Prostate gland (tissue), 2 donors: ENCODE results near the gene FAM151A. TPM values are rescaled to one million over a fixed set of nuclear protein-coding genes. Genes with fewer than 3 reads are reported as not detected.
"Not testable (repeated sequence)": the region's sequence is repeated elsewhere in the genome, so short reads cannot be mapped to it uniquely, and the experiment has no call there.

Experiments used
- DNase-seq: peaks from one replicate; pipeline ENCODE4 v3.0.0-alpha.2; 2019; ENCODE audit warnings: low spot score
- H3K27ac ChIP-seq, 2 donors: fragments of 200-600 bp; sonication (generic); 2 replicates each; pipeline ENCODE4 v1.5.1; 2017 to 2019
- H3K27me3 ChIP-seq: fragments of 200-600 bp; sonication (generic); replicated peaks from 2 replicates; pipeline ENCODE4 v1.5.1; 2019; ENCODE audit not compliant: insufficient read depth
- H3K36me3 ChIP-seq, 2 donors: fragments of 200-600 bp; sonication (generic); 1 replicate in 1 of 2; 2 replicates in 1 of 2; pipeline versions ENCODE4 v1.5.1 to v1.8.1; 2017 to 2019
- H3K4me1 ChIP-seq: fragments of 200-600 bp; sonication (generic); replicated peaks from 2 replicates; pipeline ENCODE4 v1.5.1; 2019
- H3K4me3 ChIP-seq, 2 donors: fragments of 200-600 bp; sonication (generic); 2 replicates each; pipeline ENCODE4 v1.5.1; 2017 to 2019
- H3K9me3 ChIP-seq: fragments of 200-600 bp; sonication (generic); 2 replicates; pipeline ENCODE4 v1.5.1; 2017
- POLR2A ChIP-seq: fragments of 450-650 bp; IDR thresholded peaks from one replicate; pipeline ENCODE4 v1.6.1; 2016; ENCODE audit warnings: antibody characterized with exemption, mild to moderate bottlenecking
- POLR2AphosphoS5 ChIP-seq: sonication (generic); formaldehyde crosslinking; IDR thresholded peaks from one replicate; pipeline ENCODE4 v1.6.1; 2017; ENCODE audit warnings: antibody characterized with exemption
- WGBS: methylation state at CpG from one replicate; pipeline ENCODE4 v1.1.5; 2018; 5-methylcytosine and 5-hydroxymethylcytosine counted together
- intact Hi-C: fragments of 100-400 bp; cut with DNase I; formaldehyde crosslinking; loops from one replicate; pipeline ENCODE4 v1.14.2; 2022
- total RNA-seq, 2 donors: library from RNA; depleted of rRNA; stranded (reverse); fragments of >200 nt; gene quantifications; one replicate each; pipeline ENCODE4 v1.1.0, GENCODE V29; 2016
- TF ChIP-seq, protein P1 (sequence below), 4 experiments: fragments of 200-600 bp in 2 of 4; fragments of 450-650 bp in 2 of 4; sonication (generic) in 2 of 4; IDR thresholded peaks; 1 replicate in 3 of 4; 2 replicates in 1 of 4; pipeline ENCODE4 v1.5.1; 2016 to 2019; ENCODE audit warnings: antibody characterized with exemption in 4 of 4, mild to moderate bottlenecking in 2 of 4, moderate library complexity in 2 of 4

The FAM151A gene
- total RNA-seq, 2 donors from 2014 or later: not detected

DNA sequence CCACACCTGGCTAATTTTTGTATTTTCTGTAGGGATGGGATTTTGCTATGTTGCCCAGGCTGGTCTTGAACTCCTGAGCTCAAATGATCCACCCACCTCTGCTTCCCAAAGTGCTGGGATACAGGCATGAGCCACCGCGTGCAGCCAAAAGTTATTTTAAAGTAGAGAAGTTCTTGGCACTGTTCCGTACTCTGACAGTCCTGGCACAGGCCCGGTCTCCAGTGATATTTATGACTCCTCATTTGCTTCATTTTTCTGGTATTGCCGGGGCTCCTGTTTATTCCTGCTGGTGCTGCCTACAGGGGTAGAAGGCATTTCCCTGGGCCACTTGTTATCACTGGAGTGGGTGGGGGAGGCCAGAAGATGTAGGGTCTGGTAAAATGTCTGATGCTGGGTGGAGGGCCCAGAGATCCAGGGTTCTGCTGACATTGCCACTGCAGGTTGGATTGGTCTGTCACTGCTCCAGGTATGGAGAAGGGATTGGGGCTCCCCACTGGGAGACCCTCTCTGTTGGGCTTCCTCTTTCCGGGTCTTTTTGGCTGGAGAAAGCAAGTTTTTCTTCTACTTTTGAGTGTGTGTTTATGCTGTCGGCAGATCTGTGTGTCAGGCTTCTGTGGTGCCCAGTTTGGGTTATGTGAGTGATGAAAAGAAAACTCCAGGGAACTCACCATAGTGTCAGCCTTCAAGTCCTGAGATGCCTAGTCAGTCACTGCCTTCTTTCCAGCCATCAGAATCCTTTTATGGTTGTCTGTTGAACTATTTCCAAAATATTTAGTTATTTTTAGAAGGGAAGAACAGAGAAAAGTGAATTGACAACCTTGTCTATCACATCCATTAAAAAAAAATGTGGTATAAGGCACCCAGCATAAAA lies 22.7 kb upstream of the FAM151A start:
- DNase-seq: peak; percentile 8
- TF ChIP-seq, protein P1, sequence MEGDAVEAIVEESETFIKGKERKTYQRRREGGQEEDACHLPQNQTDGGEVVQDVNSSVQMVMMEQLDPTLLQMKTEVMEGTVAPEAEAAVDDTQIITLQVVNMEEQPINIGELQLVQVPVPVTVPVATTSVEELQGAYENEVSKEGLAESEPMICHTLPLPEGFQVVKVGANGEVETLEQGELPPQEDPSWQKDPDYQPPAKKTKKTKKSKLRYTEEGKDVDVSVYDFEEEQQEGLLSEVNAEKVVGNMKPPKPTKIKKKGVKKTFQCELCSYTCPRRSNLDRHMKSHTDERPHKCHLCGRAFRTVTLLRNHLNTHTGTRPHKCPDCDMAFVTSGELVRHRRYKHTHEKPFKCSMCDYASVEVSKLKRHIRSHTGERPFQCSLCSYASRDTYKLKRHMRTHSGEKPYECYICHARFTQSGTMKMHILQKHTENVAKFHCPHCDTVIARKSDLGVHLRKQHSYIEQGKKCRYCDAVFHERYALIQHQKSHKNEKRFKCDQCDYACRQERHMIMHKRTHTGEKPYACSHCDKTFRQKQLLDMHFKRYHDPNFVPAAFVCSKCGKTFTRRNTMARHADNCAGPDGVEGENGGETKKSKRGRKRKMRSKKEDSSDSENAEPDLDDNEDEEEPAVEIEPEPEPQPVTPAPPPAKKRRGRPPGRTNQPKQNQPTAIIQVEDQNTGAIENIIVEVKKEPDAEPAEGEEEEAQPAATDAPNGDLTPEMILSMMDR (IDR thresholded peaks at IDR 0.05): no peak
- TF ChIP-seq POLR2AphosphoS5: peak; percentile 26
- TF ChIP-seq POLR2A: no peak
- intact Hi-C loops: loop anchor here (10.0 kb wide), 1 partner anchor 101 kb away; the partner anchor contains the start of gene ACOT11
- Histone ChIP-seq H3K4me3 (no peak overlapping the region), H3K27ac (no peak overlapping the region), H3K36me3 (no peaks in the 10 kb centered on the region), H3K9me3 (no peaks in the 10 kb centered on the region), H3K27me3 (no peaks in the 10 kb centered on the region), H3K4me1 (no peaks in the 10 kb centered on the region)
- WGBS: 26% methylated on average over 7 of the region's 7 CpGs

DNA sequence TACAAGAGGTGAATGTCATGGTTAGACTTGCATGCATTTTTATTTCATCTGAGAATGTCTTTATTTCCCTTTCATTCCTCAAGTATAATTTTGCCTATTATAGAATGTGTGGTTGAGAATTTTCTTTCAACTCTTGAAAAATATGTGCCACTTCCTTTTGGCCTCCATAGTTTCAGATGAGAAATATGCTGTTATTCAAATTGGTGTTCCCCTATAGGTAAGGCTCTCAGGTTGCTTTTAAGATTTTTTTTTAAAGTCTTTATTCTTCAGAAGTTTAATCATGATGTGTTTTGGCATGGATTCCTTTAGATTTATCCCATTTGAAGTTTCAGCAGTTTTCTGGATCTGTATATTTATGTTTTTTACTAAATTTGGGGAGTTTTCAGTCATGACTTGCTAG lies 20.4 kb upstream of the FAM151A start:
- Histone ChIP-seq H3K9me3 (no peaks in the 10 kb centered on the region), H3K4me1 (no peaks in the 10 kb centered on the region), H3K27me3 (no peaks in the 10 kb centered on the region), H3K4me3 (no peak overlapping the region), H3K36me3 (no peaks in the 10 kb centered on the region), H3K27ac (no peak overlapping the region)
- no peak for DNase-seq
- intact Hi-C loops: loop anchor here (10.0 kb wide), 1 partner anchor 99 kb away; the partner anchor contains the start of gene ACOT11
- TF ChIP-seq, protein P1 (IDR thresholded peaks at IDR 0.05): no peak
- TF ChIP-seq POLR2A: no peak
- TF ChIP-seq POLR2AphosphoS5: no peak

DNA sequence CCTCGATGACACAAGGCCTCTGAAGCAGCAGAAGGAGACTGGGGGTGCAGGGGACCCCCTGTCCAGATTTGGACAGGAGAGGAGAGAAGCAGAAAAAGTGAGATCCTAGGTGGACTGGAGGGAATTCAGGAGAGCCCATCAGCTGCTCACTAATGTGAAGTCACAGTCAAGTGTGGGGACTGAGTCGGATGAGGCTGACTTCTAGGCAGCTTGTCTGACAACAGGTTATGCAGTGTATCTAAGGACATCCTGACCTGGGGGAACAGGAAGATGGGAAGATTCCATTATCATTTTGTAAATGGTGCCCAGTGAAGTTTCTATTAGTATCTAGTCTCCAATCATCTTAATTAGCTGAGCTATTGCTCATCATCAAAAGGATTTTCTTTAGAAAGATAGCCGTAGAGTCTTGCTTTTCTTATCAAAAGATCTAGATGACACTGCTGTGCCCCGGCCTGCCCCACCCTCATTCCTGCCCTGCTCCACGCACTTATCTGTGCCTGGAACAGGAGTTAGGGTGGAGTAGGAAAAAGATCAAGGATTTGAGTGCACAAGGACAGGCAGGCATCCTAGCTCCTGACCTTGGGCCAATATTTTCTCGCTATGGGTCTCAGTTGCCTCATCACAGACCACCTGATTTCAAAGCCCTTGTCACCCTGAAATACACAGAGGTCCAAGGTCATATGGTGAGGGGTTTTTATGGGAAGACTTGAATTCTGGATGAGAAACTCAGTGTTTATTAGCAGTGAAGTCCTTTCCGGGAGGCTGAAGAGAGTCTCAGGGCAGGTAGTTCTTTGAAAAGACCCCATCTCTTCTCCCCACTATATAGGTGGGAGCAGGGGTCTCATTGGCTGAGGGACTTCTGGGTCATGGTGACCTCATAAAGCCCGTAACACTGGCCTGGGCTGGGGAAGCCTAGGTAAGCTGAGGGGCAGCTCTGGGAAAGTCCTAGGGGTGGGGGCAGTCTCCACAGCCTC lies 17.8 kb upstream of the FAM151A start, which contains the start of gene MROH7:
MROH7 (plus strand) TSS at position 924 of the 974 bp plus-strand sequence. CDS start 11,141 bp downstream, outside the sequence.
- H3K4me1 ChIP-seq: no peaks in the 10 kb centered on the region
- no peaks in the 10 kb centered on the region for H3K9me3 ChIP-seq
- no peak within 1 kb of the TSS for H3K27ac ChIP-seq
- no peak for TF ChIP-seq POLR2A
- TF ChIP-seq POLR2AphosphoS5: no peak
- TF ChIP-seq, protein P1 (IDR thresholded peaks at IDR 0.05): no peak
- DNase-seq: no peak
- H3K27me3 ChIP-seq: no peaks in the 10 kb centered on the region
- intact Hi-C loops: loop anchor here (10.0 kb wide), 1 partner anchor 96 kb away; the partner anchor contains the start of gene ACOT11
- no peak within 1 kb of the TSS for H3K4me3 ChIP-seq
- WGBS: 71% methylated on average over 8 of the region's 8 CpGs
- H3K36me3 ChIP-seq: no peaks in the 10 kb centered on the region

DNA sequence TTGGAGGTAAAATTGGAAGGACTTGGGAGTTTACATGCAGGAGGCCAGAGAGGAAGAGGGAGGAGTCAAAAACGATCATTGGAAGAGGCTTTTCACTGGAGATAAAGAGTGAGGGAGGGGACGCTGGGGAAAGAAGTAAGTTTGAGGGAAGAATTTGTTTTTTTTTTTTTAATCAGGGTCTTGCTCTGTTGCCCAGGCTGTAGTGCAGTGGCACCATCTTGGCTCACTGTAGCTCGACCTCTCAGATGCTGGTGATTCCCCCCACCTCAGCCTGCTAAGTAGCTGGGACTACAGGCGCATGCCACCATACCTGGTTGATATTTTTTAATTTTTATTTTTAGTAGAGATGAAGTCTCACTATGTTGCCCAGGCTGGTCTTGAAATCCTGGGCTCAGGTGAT lies 17.0 kb upstream of the FAM151A start:
- DNase-seq: no peak
- 71% methylated on average over 4 of the region's 4 CpGs for WGBS
- Histone ChIP-seq H3K4me3 (no peak overlapping the region), H3K9me3 (no peaks in the 10 kb centered on the region), H3K4me1 (no peaks in the 10 kb centered on the region), H3K27me3 (no peaks in the 10 kb centered on the region), H3K36me3 (peaks cover 0 to 1% of the 10 kb centered on the region in 2 donors), H3K27ac (no peak overlapping the region)
- intact Hi-C loops: loop anchor here (10.0 kb wide), 1 partner anchor 96 kb away; the partner anchor contains the start of gene ACOT11
- no peak for TF ChIP-seq POLR2AphosphoS5
- TF ChIP-seq, protein P1 (IDR thresholded peaks at IDR 0.05): no peak
- no peak for TF ChIP-seq POLR2A

DNA sequence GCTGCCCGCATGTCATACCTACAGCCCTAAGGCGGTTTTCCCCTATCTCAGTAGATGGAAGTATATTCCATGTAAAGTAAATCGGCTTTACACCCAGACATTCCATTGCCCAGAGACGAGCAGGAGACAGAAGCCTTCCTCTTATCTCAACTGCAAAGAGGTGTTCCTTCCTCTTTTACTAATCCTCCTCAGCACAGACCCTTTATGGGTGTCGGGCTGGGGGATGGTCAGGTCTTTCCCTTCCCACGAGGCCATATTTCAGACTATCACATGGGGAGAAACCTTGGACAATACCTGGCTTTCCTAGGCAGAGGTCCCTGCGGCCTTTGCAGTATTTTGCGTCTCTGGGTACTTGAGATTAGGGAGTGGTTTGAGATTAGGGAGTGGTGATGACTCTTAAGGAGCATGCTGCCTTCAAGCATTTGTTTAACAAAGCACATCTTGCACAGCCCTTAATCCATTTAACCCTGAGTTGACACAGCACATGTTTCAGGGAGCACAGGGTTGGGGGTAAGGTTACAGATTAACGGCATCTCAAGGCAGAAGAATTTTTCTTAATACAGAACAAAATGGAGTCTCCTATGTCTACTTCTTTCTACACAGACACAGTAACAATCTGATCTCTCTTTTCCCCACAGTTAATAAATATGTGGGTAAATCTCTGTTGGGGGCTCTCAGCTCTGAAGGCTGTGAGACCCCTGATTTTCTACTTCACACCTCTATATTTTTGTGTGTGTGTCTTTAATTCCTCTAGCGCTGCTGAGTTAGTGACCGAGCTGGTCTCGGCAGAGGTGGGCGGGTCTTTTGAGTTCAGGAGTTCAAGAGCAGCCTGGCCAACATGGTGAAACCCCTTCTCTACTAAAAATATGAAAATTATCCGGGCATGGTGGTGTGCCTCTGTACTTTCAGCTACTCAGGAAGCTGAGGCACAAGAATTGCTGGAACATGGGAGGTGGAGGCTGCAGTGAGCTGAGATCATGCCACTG lies 13.4 kb upstream of the FAM151A start:
- H3K27me3 ChIP-seq, H3K9me3 ChIP-seq, H3K27ac ChIP-seq, H3K4me3 ChIP-seq, DNase-seq, intact Hi-C loops, H3K36me3 ChIP-seq, H3K4me1 ChIP-seq: not testable (repeated sequence)
- WGBS: 81% methylated on average over 14 of the region's 14 CpGs

DNA sequence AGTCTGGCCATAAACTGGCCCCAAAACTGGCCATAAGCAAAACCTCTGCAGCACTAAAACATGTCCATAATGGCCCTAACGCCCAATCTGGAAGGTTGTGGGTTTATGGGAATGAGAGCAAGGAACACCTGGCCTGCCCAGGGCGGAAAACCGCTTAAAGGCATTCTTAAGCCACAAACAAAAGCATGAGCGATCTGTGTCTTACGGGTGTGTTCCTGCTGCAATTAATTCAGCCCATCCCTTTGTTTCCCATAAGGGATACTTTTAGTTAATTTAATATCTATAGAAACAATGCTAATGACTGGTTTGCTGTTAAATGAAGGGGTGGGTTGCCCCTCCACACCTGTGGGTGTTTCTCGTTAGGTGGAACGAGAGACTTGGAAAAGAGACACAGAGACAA lies 12.5 kb upstream of the FAM151A start:
- H3K4me3 ChIP-seq, H3K9me3 ChIP-seq, H3K27me3 ChIP-seq, H3K36me3 ChIP-seq, intact Hi-C loops, H3K4me1 ChIP-seq, H3K27ac ChIP-seq, DNase-seq: not testable (repeated sequence)
- WGBS: 95% methylated on average over 7 of the region's 7 CpGs
